Measurements from ENCODE around the gene NLRP9. TPM values are rescaled to one million over a fixed set of nuclear protein-coding genes. Genes with fewer than 3 reads are reported as not detected.
"Not testable (repeated sequence)": the region's sequence is repeated elsewhere in the genome, so short reads cannot be mapped to it uniquely, and the experiment has no call there.

Gene NLRP9
- total RNA-seq: not detected in 2 replicates
- polyA plus RNA-seq (2012): not detected

- no peak for DNase-seq (ENCODE audit: low read depth)
Measured at GRCh38 chr19:55738302-55738701, at the start of gene NLRP9. Gene NLRP9, minus strand, starts transcription at chr19:55738402. Its CDS starts 28 bp downstream, at chr19:55738374.

- no peak for DNase-seq (ENCODE audit: low read depth)
Measured at GRCh38 chr19:55781112-55781511, 42.9 kb upstream of the NLRP9 start.

GRCh38 chr19:55778331-55778730, 40.1 kb upstream of the NLRP9 start:
- DNase-seq (ENCODE audit: low read depth): no peak

GRCh38 chr19:55777528-55777927, 39.3 kb upstream of the NLRP9 start:
- no peak for DNase-seq (ENCODE audit: low read depth)

GRCh38 chr19:55769632-55770031, 31.4 kb upstream of the NLRP9 start:
- not testable (repeated sequence) for DNase-seq (ENCODE audit: low read depth)

- not testable (repeated sequence) for DNase-seq (ENCODE audit: low read depth)
Measured at GRCh38 chr19:55768818-55769217, 30.6 kb upstream of the NLRP9 start, which contains the start of gene RFPL4AL1. Gene RFPL4AL1, plus strand, starts transcription at chr19:55769118. Its CDS starts 2,687 bp downstream, at chr19:55771805.

GRCh38 chr19:55766466-55766865, 28.3 kb upstream of the NLRP9 start:
- DNase-seq (ENCODE audit: low read depth): no peak

GRCh38 chr19:55758797-55759196, 20.6 kb upstream of the NLRP9 start, which contains the start of gene RFPL4A:
Gene RFPL4A, plus strand, starts transcription at chr19:55759097. Its CDS starts 2,704 bp downstream, at chr19:55761801.
- not testable (repeated sequence) for DNase-seq (ENCODE audit: low read depth)

GRCh38 chr19:55756808-55757207, 18.6 kb upstream of the NLRP9 start:
- not testable (repeated sequence) for DNase-seq (ENCODE audit: low read depth)

- DNase-seq (ENCODE audit: low read depth): no peak
Measured at GRCh38 chr19:55753401-55753800, 15.2 kb upstream of the NLRP9 start.

GRCh38 chr19:55750715-55751114, 12.5 kb upstream of the NLRP9 start:
- DNase-seq (ENCODE audit: low read depth): no peak

GRCh38 chr19:55730378-55730777, 7.8 kb downstream of the NLRP9 start:
- DNase-seq (ENCODE audit: low read depth): not testable (repeated sequence)

- no peak for DNase-seq (ENCODE audit: low read depth)
Measured at GRCh38 chr19:55723491-55723890, 14.7 kb downstream of the NLRP9 start.

GRCh38 chr19:55720801-55721200, 17.4 kb downstream of the NLRP9 start:
- no peak for DNase-seq (ENCODE audit: low read depth)

- no peak for DNase-seq (ENCODE audit: low read depth)
Measured at GRCh38 chr19:55720214-55720746, 17.9 kb downstream of the NLRP9 start.

- not testable (repeated sequence) for DNase-seq (ENCODE audit: low read depth)
Measured at GRCh38 chr19:55717879-55718711, 20.1 kb downstream of the NLRP9 start.

- DNase-seq (ENCODE audit: low read depth): no peak
Measured at GRCh38 chr19:55717251-55717650, 21.0 kb downstream of the NLRP9 start.

GRCh38 chr19:55716531-55716930, 21.7 kb downstream of the NLRP9 start:
- DNase-seq (ENCODE audit: low read depth): no peak

GRCh38 chr19:55712804-55713631, 25.2 kb downstream of the NLRP9 start:
- no peak for DNase-seq (ENCODE audit: low read depth)

- no peak for DNase-seq (ENCODE audit: low read depth)
Measured at GRCh38 chr19:55711719-55712118, 26.5 kb downstream of the NLRP9 start.

GRCh38 chr19:55705972-55706371, 32.2 kb downstream of the NLRP9 start:
- no peak for DNase-seq (ENCODE audit: low read depth)

Data from myocyte (in vitro differentiated cells).